Thyroid gland (tissue), 4 donors: Measurements from ENCODE around the gene PPP1R11. TPM values are rescaled to one million over a fixed set of nuclear protein-coding genes. Genes with fewer than 3 reads are reported as not detected.

Experiments used
- DNase-seq, 2 donors: peaks; one replicate each; pipeline ENCODE4 v3.0.0-alpha.2; 2019
- H3K27ac ChIP-seq, 3 donors: fragments of 200-600 bp; sonication (generic); 1 replicate in 2 of 3; 2 replicates in 1 of 3; pipeline ENCODE4 v1.5.1; 2016 to 2019; ENCODE audit warnings: mild to moderate bottlenecking in 1 of 3, moderate library complexity in 1 of 3
- H3K27me3 ChIP-seq: fragments of 200-600 bp; sonication (generic); one replicate; pipeline ENCODE4 v1.5.1; 2019
- H3K36me3 ChIP-seq, 2 donors: fragments of 200-600 bp; sonication (generic); one replicate each; pipeline ENCODE4 v1.5.1; 2016 to 2019
- H3K4me1 ChIP-seq, 2 donors: fragments of 200-600 bp; sonication (generic); one replicate each; pipeline ENCODE4 v1.5.1; 2017 to 2019
- H3K4me3 ChIP-seq, 3 donors: fragments of 200-600 bp; sonication (generic); replicated peaks in 1 of 3; 1 replicate in 2 of 3; 2 replicates in 1 of 3; pipeline ENCODE4 v1.5.1; 2016; ENCODE audit warnings: mild to moderate bottlenecking in 1 of 3
- H3K9me3 ChIP-seq: fragments of 200-600 bp; sonication (generic); one replicate; pipeline ENCODE4 v1.5.1; 2017
- POLR2A ChIP-seq, 2 donors: fragments of 450-650 bp; IDR thresholded peaks; one replicate each; pipeline ENCODE4 v1.6.1; 2017; ENCODE audit warnings: antibody characterized with exemption in 2 of 2, mild to moderate bottlenecking in 2 of 2, moderate library complexity in 1 of 2
- whole genome bisulfite sequencing, 2 donors: methylation state at CpG; one replicate each; pipeline ENCODE4 v1.1.5; 2017; 5-methylcytosine and 5-hydroxymethylcytosine counted together
- intact Hi-C: fragments of 100-400 bp; cut with DNase I; formaldehyde crosslinking; loops from one replicate; pipeline ENCODE4 v1.15.1; 2023
- total RNA-seq, 4 donors: library from RNA; depleted of rRNA; stranded (reverse); fragments of >200 nt; gene quantifications; one replicate each; pipeline ENCODE4 v1.2.3, GENCODE V29; 2016
- TF ChIP-seq, protein P1 (sequence below), 6 experiments: fragments of 200-600 bp in 3 of 6; fragments of 450-650 bp in 3 of 6; sonication (generic) in 3 of 6; IDR thresholded peaks; one replicate each; pipeline ENCODE4 v1.5.1; 2016 to 2019; ENCODE audit warnings: antibody characterized with exemption in 6 of 6, mild to moderate bottlenecking in 2 of 6, inconsistent platforms in 1 of 6, moderate library complexity in 1 of 6

Gene PPP1R11
- total RNA-seq, 4 donors from 2014 or later, result 41.3 to 64.1 (median 50.7) TPM

- no peak for TF ChIP-seq POLR2A (IDR thresholded peaks at IDR 0.05)
- Histone ChIP-seq H3K4me3 (no peak overlapping the region), H3K36me3 (no peaks in the 10 kb centered on the region), H3K27me3 (no peaks in the 10 kb centered on the region), H3K27ac (no peak overlapping the region), H3K4me1 (no peaks in the 10 kb centered on the region), H3K9me3 (no peaks in the 10 kb centered on the region)
- DNase-seq, result no peak
- WGBS, 2 donors, result 75 to 78% methylated on average over 4 to 5 of the region's 5 CpGs
- intact Hi-C loops, result no loop called here
These were observed 27.1 kb downstream of the PPP1R11 start for GRCh38 chr6:30093951-30094661.

DNA sequence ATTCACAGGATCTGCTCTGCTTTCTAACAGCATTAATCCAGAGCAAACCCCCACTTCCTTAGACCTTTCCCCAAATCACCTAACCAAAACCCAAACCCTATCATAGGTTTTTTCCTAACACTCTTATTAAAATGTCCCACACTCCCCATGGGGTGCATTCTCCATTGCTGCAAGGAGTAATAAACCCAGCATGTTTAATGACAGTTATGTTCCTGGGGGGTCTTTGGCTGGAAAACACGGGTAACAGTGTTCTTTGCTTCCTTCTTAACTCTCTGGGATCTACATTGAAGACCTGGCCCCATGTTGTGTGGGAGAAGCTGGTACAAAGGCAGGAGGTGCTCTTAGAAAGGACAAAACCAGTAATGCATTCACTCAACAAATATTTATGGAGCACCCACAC is 29.8 kb downstream of the PPP1R11 start:
- 51 to 64% methylated on average over 1 of the region's 1 CpG for WGBS, 2 donors
- intact Hi-C loops, result no loop called here
- no peak overlapping the region for H3K27ac ChIP-seq
- TF ChIP-seq, protein P1, sequence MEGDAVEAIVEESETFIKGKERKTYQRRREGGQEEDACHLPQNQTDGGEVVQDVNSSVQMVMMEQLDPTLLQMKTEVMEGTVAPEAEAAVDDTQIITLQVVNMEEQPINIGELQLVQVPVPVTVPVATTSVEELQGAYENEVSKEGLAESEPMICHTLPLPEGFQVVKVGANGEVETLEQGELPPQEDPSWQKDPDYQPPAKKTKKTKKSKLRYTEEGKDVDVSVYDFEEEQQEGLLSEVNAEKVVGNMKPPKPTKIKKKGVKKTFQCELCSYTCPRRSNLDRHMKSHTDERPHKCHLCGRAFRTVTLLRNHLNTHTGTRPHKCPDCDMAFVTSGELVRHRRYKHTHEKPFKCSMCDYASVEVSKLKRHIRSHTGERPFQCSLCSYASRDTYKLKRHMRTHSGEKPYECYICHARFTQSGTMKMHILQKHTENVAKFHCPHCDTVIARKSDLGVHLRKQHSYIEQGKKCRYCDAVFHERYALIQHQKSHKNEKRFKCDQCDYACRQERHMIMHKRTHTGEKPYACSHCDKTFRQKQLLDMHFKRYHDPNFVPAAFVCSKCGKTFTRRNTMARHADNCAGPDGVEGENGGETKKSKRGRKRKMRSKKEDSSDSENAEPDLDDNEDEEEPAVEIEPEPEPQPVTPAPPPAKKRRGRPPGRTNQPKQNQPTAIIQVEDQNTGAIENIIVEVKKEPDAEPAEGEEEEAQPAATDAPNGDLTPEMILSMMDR (IDR thresholded peaks at IDR 0.05), result no peak
- TF ChIP-seq POLR2A (IDR thresholded peaks at IDR 0.05), result no peak
- H3K9me3 ChIP-seq, result no peaks in the 10 kb centered on the region
- no peak for DNase-seq
- no peaks in the 10 kb centered on the region for H3K27me3 ChIP-seq
- H3K36me3 ChIP-seq, result no peaks in the 10 kb centered on the region
- peaks cover 14% of the 10 kb centered on the region in 2 donors for H3K4me1 ChIP-seq
- H3K4me3 ChIP-seq, result no peak overlapping the region

DNA sequence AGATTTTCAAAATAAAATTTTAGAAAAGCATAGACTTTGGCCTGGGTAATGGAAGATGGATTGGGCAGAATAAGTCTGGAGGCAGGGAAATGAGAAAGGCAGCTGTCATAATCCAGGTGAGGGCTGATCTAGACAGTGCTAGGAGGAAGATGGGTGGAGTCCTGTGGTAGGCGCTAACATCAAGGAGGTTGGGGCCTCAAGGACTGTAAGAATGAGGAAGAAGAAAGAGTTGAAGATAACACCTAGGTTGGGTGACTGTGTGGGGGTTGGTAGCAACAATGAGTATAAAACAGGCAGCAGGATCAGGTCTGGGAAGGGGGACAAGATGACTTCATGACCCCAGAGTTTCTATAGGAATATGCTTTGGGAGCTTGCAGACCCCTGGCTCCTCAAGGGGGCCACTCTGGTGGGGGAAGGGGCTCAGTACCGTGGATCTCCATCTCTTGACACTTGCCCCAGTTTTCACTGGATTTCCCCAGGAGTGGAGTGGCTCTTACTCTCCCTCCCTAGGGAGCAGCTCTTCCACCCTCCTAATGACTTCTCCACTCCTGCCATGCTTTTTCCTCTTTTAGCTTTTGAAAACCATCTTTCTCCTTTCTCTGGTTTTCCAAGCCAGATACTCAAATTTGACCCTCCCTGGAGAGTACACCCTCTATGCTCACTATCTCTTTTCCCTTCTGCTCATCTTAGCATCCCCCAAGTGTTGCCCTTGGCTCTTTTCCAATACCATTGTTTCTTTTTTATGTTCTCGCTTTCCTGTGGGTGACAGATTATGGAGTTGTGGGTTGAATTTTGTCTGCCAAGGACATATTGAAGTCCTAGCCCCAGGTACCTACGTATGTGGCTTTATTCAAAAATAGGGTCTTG is 31.1 kb downstream of the PPP1R11 start:
- no peak for DNase-seq
- 59 to 62% methylated on average over 4 of the region's 4 CpGs for WGBS, 2 donors
- H3K27me3 ChIP-seq, result no peaks in the 10 kb centered on the region
- intact Hi-C loops, result no loop called here
- H3K4me1 ChIP-seq, result peaks cover 14 to 25% of the 10 kb centered on the region in 2 donors
- no peak for TF ChIP-seq POLR2A (IDR thresholded peaks at IDR 0.05)
- TF ChIP-seq, protein P1 (IDR thresholded peaks at IDR 0.05), result no peak
- no peak overlapping the region for H3K4me3 ChIP-seq
- no peaks in the 10 kb centered on the region for H3K36me3 ChIP-seq
- H3K27ac ChIP-seq, result no peak overlapping the region
- H3K9me3 ChIP-seq, result no peaks in the 10 kb centered on the region

DNA sequence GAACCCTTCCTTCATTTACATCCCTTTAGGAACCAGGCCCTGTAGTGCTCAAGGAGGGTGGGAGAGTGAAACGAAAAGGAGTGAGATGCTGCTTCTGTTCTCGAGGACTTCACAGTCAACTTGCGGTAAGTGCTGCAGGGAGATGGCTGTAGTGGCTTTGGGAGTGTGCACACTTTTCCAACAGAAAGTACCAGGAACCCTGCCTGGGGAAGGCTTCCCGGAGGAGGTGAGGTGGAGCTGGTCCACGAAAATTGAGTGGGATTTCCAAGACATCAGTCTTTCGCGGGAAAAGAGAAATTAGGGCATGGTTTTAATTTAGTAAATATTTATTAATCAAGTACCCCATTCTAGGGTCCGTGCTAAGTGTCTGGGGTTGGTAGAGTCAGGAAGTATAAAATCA is 33.2 kb downstream of the PPP1R11 start:
- no peak for DNase-seq
- no peak overlapping the region for H3K27ac ChIP-seq
- peaks cover 14 to 29% of the 10 kb centered on the region in 2 donors for H3K4me1 ChIP-seq
- peak overlapping the region in 1 of 3 donors; percentile 26 for H3K4me3 ChIP-seq
- intact Hi-C loops, result no loop called here
- no peak for TF ChIP-seq POLR2A (IDR thresholded peaks at IDR 0.05)
- TF ChIP-seq, protein P1 (IDR thresholded peaks at IDR 0.05), result no peak
- no peaks in the 10 kb centered on the region for H3K9me3 ChIP-seq
- H3K27me3 ChIP-seq, result no peaks in the 10 kb centered on the region
- 22 to 23% methylated on average over 8 of the region's 8 CpGs for WGBS, 2 donors
- H3K36me3 ChIP-seq, result no peaks in the 10 kb centered on the region

DNA sequence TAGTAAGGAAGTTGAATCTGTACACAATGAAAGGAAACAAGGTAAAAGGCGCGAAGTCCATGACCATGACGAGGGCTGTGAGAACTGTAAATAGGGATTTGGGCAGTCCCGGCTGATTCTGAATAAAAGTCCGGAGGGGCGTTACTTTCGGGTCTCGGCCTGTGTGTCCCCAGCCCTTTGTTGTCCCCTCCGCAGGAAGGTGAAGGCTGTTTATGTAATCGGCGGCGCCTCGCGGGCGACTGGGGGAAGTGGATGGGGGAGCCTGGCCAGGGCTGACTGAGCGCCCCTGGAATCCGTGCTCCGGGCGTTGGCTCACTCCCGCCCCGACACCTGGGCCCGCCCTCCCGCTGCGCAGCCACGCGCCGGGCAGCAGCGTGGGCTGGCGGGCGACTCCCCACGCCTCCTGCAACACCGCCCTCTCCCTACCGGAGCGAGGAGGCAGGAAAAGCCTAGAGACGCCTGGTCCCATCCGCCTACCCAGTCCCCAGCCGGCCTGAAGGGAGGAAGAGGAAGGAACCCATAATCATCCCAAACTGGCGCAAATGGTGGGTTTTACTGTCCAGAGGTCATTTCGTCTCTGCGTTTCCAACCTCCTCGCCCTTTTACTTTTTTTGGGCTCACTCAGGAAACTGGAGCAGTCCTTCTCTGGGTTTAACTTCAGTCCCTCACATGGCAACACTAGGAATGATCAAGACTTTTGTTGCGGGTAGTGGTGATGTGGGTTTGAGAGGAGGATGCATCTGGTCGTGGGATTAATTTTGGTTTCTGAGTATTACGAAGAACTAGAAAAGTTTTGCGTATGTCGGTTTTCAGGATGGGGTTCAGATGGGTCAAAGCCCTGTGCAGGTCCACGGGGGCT is 33.8 kb downstream of the PPP1R11 start:
- Histone ChIP-seq H3K4me3 (peak overlapping the region in 1 of 3 donors; percentile 26), H3K27me3 (no peaks in the 10 kb centered on the region)

More for the DNA sequence above, 33.8 kb downstream of the PPP1R11 start:
- TF ChIP-seq POLR2A (IDR thresholded peaks at IDR 0.05), result no peak
- TF ChIP-seq, protein P1 (IDR thresholded peaks at IDR 0.05), result no peak
- 5 to 7% methylated on average over 32 to 35 of the region's 47 CpGs for WGBS, 2 donors
- no peak overlapping the region for H3K27ac ChIP-seq
- H3K36me3 ChIP-seq, result no peaks in the 10 kb centered on the region
- H3K9me3 ChIP-seq, result no peaks in the 10 kb centered on the region
- DNase-seq, result peak; percentile 57
- H3K4me1 ChIP-seq, result peaks cover 14 to 29% of the 10 kb centered on the region in 2 donors
- intact Hi-C loops, result no loop called here
